GM23248 (cell line): ENCODE measurements around the gene STAT6.

Experiments used
- EZH2 ChIP-seq: fragments of 200-600 bp; sonication (generic); IDR thresholded peaks from 2 replicates; pipeline ENCODE4 v1.6.1; 2018; ENCODE audit warnings: antibody characterized with exemption, mild to moderate bottlenecking; ENCODE audit not compliant: insufficient read depth, poor library complexity, severe bottlenecking
- EZH2phosphoT487 ChIP-seq: fragments of 200-600 bp; sonication (generic); IDR thresholded peaks from 2 replicates; pipeline ENCODE4 v1.6.1; 2018; ENCODE audit warnings: antibody characterized with exemption, moderate library complexity, mild to moderate bottlenecking, low read depth; ENCODE audit not compliant: insufficient read depth

DNA sequence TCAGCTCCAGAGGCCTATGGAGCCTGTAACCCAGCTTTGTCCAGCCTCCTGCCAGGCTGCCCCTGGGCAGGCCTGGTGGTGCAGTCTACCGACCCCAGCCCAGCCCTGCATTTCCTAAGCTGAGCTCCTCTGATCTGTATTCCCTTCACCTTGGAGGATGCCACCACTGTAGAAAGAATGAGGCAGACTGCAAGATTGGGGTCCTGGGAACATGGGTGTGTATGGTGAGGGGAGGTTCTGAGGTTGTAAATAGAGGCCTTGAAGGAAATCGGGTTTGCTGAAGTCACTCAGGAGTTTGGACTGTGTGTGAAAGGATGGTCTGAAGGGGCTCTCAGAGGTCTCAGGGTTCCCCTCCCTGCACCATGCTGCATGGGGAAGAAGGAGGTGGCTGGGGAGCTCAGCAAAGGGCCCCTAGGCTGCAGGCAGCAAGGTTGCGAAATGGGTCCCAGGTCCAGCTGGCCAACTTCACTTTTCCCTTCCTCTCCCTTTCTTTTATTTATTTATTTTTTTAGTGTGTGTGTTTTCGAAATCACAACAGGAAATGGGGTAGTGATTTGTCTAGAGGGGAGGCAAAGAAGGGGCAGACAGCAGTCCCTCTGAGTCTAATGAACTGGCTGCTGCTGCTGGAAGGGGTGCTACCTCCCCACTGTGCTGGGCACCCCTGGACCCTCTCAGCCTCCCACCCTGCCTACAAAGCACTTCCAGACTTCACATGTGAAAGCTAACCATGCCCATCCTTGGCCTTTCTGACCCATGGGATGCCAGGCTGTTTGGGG lies 37.5 kb upstream of the STAT6 start:
- TF ChIP-seq EZH2: no peak
- no peak for TF ChIP-seq EZH2phosphoT487
